Omental fat pad (tissue), 4 donors: ENCODE results near the gene MYO16. TPM values are rescaled to one million over a fixed set of nuclear protein-coding genes. Genes with fewer than 3 reads are reported as not detected.

Experiments used
- ATAC-seq: fragments of 150-250 bp; one replicate; pipeline ENCODE4 v1.9.1; 2016; ENCODE audit warnings: mild to moderate bottlenecking, moderate library complexity; ENCODE audit not compliant: low FRiP score
- DNase-seq: peaks from one replicate; pipeline ENCODE4 v3.0.0-alpha.2; 2019; ENCODE audit warnings: low spot score
- CTCF ChIP-seq, 3 donors: fragments of 450-650 bp; IDR thresholded peaks; one replicate each; pipeline ENCODE4 v1.5.1; 2016 to 2017; ENCODE audit warnings: antibody characterized with exemption in 3 of 3, mild to moderate bottlenecking in 3 of 3, moderate library complexity in 2 of 3
- total RNA-seq, 4 donors: library from RNA; depleted of rRNA; stranded (reverse); fragments of >200 nt; gene quantifications; one replicate each; pipeline ENCODE4 v1.1.0, GENCODE V29; 2016

The MYO16 gene
- total RNA-seq, 4 donors from 2014 or later, result 0.48 to 1.9 (median 0.93) TPM; not detected in 1

DNA sequence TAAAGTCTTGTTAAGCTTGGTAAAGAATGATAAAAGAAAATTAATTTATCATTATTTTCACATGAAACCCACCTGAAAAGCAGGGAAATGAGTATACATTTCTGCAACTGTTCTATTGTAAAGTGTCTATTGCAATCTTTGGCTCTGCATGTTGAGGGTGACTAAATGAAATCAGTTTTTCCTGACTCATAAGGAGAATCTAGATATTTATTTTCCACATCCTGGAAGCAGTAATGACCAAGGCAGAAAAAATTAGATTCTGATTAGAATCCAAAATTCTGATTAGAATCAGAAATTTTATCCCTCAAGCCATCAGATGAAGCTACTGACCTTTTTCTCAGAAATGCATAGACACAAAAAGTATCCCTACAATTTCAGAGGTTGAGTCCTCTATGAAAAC, 178.4 kb downstream of the MYO16 start:
- TF ChIP-seq CTCF (IDR thresholded peaks at IDR 0.05), result no peak
- ATAC-seq (no peak), DNase-seq (no peak)

- ATAC-seq (no peak), DNase-seq (no peak)
- no peak for TF ChIP-seq CTCF (IDR thresholded peaks at IDR 0.05)
Measured at GRCh38 chr13:108812165-108812564, 182.8 kb downstream of the MYO16 start.

- no peak for TF ChIP-seq CTCF (IDR thresholded peaks at IDR 0.05)
- no peak for DNase-seq
- no peak for ATAC-seq
Measured at GRCh38 chr13:108812661-108813060, 183.2 kb downstream of the MYO16 start.

- ATAC-seq, result no peak
- DNase-seq, result no peak
- TF ChIP-seq CTCF (IDR thresholded peaks at IDR 0.05), result no peak
Measured at GRCh38 chr13:108813587-108814170, 184.3 kb downstream of the MYO16 start.

GRCh38 chr13:108816375-108816774, 187.0 kb downstream of the MYO16 start:
- TF ChIP-seq CTCF (IDR thresholded peaks at IDR 0.05), result no peak
- ATAC-seq, result no peak
- no peak for DNase-seq

DNA sequence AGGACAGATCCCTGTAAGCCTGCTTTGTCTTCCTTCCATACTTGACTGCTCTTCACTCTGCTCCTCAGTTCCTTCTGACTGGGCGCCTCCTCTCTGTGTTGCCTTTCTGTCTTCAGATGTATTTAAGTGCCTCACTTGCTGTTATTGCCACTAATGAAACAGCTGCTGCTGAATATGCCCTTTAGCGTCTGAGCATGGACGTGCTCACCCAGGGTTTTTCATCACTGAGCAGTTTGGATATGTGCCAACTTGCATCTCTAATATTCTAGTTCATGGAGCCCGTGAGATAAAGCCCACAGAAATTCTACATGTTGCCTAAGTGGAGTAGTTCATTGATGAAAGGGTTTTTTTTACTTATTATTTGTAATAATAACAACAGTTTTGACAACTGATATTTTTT, 198.2 kb downstream of the MYO16 start:
- DNase-seq, result no peak
- ATAC-seq, result no peak
- TF ChIP-seq CTCF (IDR thresholded peaks at IDR 0.05), result no peak

DNA sequence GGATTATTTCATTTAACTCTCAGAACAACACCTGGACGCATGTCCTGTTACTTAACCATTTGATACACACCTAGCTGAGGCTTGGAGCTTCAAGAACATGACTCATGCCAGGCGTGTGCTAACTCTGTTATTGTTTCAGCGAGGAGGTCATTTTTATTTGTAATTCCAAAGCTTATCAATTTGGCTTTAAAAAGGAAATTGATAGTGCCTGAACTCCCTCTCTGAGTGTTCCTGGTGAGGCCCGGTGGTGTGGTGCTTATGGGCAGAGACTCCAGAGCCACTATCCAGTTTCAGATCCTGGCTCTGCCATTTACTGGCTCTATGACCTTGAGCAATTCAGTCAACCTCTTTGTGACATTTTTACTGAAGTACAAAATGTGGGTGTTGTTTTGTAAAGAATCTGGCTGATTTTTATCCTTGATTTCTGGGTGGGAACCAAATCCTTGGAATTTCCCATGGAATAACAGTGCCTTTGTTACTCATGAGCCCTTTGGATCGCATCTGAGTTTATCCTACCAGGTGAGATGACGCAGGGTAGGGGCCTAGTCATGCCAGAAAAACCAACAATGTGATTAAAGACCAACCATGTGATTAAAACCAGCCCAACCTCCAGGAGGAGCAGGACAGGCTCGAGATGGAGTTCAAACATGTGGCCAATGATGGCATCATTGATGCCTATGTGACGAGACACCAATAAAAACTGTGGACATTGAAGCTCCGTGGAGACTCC, 198.8 kb downstream of the MYO16 start:
- no peak for ATAC-seq
- no peak for TF ChIP-seq CTCF (IDR thresholded peaks at IDR 0.05)
- DNase-seq, result no peak
